Ovary (tissue), 9 donors: Measurements from ENCODE around the gene MYOF. TPM values are rescaled to one million over a fixed set of nuclear protein-coding genes. Genes with fewer than 3 reads are reported as not detected.

Experiments
- DNase-seq, 5 donors: peaks; one replicate each; pipeline ENCODE4 v3.0.0-alpha.2; 2019 to 2020
- H3K27ac ChIP-seq, 2 donors: fragments of 200-600 bp; one replicate each; pipeline versions ENCODE4 v1.5.1 to v1.8.0; 2019 to 2022
- H3K27me3 ChIP-seq: fragments of 200-600 bp; one replicate; pipeline ENCODE4 v1.8.0; 2022
- H3K36me3 ChIP-seq: fragments of 200-600 bp; sonication (generic); one replicate; pipeline ENCODE4 v1.5.1; 2019
- H3K4me1 ChIP-seq: one replicate; pipeline ENCODE4 v1.8.1; 2013; ENCODE audit warnings: mild to moderate bottlenecking, moderate library complexity; ENCODE audit not compliant: insufficient read depth
- H3K4me3 ChIP-seq: fragments of 200-600 bp; sonication (generic); one replicate; pipeline ENCODE4 v1.5.1; 2017
- H3K9me3 ChIP-seq, 2 donors: fragments of 200-600 bp in 1 of 2; sonication (generic) in 1 of 2; one replicate each; pipeline versions ENCODE4 v1.5.1 to v1.8.1; 2013 to 2019; ENCODE audit warnings: mild to moderate bottlenecking in 1 of 2, moderate library complexity in 1 of 2
- EP300 ChIP-seq: sonication (generic); formaldehyde crosslinking; IDR thresholded peaks from one replicate; pipeline ENCODE4 v1.6.1; 2017; ENCODE audit warnings: antibody characterized with exemption
- POLR2A ChIP-seq: fragments of 450-650 bp; IDR thresholded peaks from one replicate; pipeline ENCODE4 v1.6.1; 2017; ENCODE audit warnings: antibody characterized with exemption, mild to moderate bottlenecking, moderate library complexity
- WGBS, 3 donors: extraction: QIAGEN DNeasy Blood & Tissue Kit in 1 of 3; methylation state at CpG; one replicate each; pipeline versions ENCODE4 v1.1.5 to v1.1.7; 2013 to 2017; 5-methylcytosine and 5-hydroxymethylcytosine counted together
- intact Hi-C, 4 donors: fragments of 100-400 bp; cut with DNase I; formaldehyde crosslinking; loops; one replicate each; pipeline versions ENCODE4 v1.11.0 to v1.15.1; 2022 to 2023
- polyA plus RNA-seq, 2 donors: library from polyadenylated mRNA; stranded (reverse); fragments of 200-250 nt in 1 of 2; fragments of 350-450 nt in 1 of 2; fragmentation: Illumina TruSeq in 1 of 2; extraction: RNeasy Lipid Tissue Mini Kit (QIAGEN cat#74804) in 1 of 2; gene quantifications; one replicate each; pipeline ENCODE4 v1.2.3, GENCODE V29; 2013 to 2014
- total RNA-seq, 7 donors: library from RNA; depleted of rRNA in 2 of 7; stranded (reverse); fragments of >200 nt in 2 of 7; fragmentation: NEBNext Ultra II Directional in 3 of 7; extraction: Animal tissue kit (Norgen Biotek cat#: 25700) in 3 of 7; gene quantifications; one replicate each; pipeline versions ENCODE4 v1.1.0 to v1.2.4, GENCODE V29; 2016 to 2023
- TF ChIP-seq, protein P1 (sequence below), 3 donors: fragments of 450-650 bp in 2 of 3; fragments of 200-600 bp in 1 of 3; IDR thresholded peaks; one replicate each; pipeline versions ENCODE4 v1.5.1 to v1.8.0; 2016 to 2022; ENCODE audit warnings: antibody characterized with exemption in 3 of 3, mild to moderate bottlenecking in 1 of 3
- donor health status: DM: no; HTN: no; CAD: no; lungs with moderate emphysema.
- donor health status: DM: no; HTN: no; CAD: no.
- donor health status: Bipolar disorder and iron deficiency.
- donor health status: DM: yes; HTN: yes; CAD: no.
- donor health status: DM: no; HTN: no; CAD: no.
- donor health status: DM: yes; HTN: yes; CAD: no.

The MYOF gene
- total and polyA plus RNA-seq, 9 donors, result 7.9 to 89.0 (median 45.7) TPM

DNA sequence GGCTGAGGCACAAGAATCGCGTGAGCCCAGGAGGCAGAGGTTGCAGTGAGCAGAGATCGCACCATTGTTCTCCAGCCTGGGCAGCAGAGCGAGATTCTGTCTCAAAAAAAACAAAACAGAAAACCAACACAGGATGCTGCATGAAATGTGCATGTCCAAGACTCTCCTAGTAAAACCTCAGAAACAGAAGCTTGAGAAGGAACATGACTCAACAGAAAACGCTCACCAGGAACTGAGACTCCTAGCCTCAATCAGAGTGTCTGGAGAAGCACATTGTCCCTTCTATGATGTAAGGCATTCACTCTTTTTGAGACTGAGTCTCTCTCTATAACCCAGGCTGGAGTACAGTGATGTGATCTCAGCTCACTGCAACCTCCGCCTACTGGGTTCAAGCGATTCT lies 168.3 kb downstream of the MYOF start:
- no peak overlapping the region for H3K4me3 ChIP-seq
- H3K4me1 ChIP-seq, result no peaks in the 10 kb centered on the region
- DNase-seq, result no peak
- H3K9me3 ChIP-seq, result no peaks in the 10 kb centered on the region
- intact Hi-C loops, result no loop called here
- no peaks in the 10 kb centered on the region for H3K27me3 ChIP-seq
- H3K36me3 ChIP-seq, result no peaks in the 10 kb centered on the region
- H3K27ac ChIP-seq, result no peak overlapping the region
- WGBS, 3 donors, result 94 to 98% (median 95%) methylated on average over 7 of the region's 7 CpGs
- TF ChIP-seq, protein P1, sequence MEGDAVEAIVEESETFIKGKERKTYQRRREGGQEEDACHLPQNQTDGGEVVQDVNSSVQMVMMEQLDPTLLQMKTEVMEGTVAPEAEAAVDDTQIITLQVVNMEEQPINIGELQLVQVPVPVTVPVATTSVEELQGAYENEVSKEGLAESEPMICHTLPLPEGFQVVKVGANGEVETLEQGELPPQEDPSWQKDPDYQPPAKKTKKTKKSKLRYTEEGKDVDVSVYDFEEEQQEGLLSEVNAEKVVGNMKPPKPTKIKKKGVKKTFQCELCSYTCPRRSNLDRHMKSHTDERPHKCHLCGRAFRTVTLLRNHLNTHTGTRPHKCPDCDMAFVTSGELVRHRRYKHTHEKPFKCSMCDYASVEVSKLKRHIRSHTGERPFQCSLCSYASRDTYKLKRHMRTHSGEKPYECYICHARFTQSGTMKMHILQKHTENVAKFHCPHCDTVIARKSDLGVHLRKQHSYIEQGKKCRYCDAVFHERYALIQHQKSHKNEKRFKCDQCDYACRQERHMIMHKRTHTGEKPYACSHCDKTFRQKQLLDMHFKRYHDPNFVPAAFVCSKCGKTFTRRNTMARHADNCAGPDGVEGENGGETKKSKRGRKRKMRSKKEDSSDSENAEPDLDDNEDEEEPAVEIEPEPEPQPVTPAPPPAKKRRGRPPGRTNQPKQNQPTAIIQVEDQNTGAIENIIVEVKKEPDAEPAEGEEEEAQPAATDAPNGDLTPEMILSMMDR (IDR thresholded peaks at IDR 0.05), result no peak
- no peak for TF ChIP-seq POLR2A
- TF ChIP-seq EP300, result no peak

DNA sequence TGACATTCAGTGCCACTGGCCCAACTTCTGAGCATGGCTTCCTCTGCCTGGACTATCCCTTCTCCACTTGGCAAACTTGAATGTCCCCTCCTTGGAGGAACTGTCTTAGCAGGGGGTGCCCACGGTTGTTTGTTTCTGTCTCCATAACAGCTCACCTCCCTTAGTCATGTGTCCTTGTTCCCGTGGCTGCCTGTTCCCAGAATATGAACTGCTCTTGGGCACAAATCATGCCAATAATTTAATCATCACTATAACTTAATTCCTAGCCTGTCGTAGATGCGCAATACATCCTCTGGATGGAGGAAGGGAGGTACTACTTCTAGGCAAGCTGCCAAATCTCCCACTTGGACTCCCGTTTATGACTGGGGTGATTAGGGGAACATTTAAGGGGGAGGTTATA lies 173.1 kb downstream of the MYOF start:
- H3K4me1 ChIP-seq, result no peaks in the 10 kb centered on the region
- no peaks in the 10 kb centered on the region for H3K9me3 ChIP-seq
- TF ChIP-seq POLR2A (no peak), EP300 (no peak)
- TF ChIP-seq, protein P1 (IDR thresholded peaks at IDR 0.05), result no peak
- no peaks in the 10 kb centered on the region for H3K27me3 ChIP-seq
- WGBS, 3 donors, result 61 to 72% (median 70%) methylated on average over 5 of the region's 5 CpGs
- DNase-seq, result no peak
- H3K4me3 ChIP-seq, result no peak overlapping the region
- no peak overlapping the region for H3K27ac ChIP-seq
- no peaks in the 10 kb centered on the region for H3K36me3 ChIP-seq
- intact Hi-C loops, result no loop called here

DNA sequence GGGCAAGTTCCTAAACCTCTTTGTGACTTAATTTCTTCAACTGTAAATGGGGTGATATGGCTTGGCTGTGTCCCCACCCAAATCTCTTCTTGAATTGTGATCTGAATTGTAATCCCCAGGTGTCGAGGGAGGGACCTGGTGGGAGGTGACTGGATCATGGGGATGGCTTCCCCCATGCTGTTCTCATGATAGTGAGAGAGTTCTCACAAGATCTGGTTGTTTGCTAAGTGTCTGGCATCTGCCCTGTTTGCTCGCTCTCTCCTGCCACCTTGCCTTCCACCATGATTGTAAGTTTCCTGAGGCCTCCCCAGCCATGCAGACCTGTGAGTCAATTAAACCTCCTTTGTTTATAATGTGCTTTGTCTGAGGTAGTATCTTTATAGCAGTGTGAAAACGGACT lies 177.0 kb downstream of the MYOF start:
- H3K27me3 ChIP-seq, result no peaks in the 10 kb centered on the region
- no peak for DNase-seq
- no peaks in the 10 kb centered on the region for H3K36me3 ChIP-seq
- 90 to 96% (median 95%) methylated on average over 3 of the region's 3 CpGs for WGBS, 3 donors
- no peak overlapping the region for H3K27ac ChIP-seq
- intact Hi-C loops, result no loop called here
- TF ChIP-seq, protein P1 (IDR thresholded peaks at IDR 0.05), result no peak
- TF ChIP-seq POLR2A (no peak), EP300 (no peak)
- H3K9me3 ChIP-seq, result no peaks in the 10 kb centered on the region
- no peak overlapping the region for H3K4me3 ChIP-seq
- no peaks in the 10 kb centered on the region for H3K4me1 ChIP-seq

DNA sequence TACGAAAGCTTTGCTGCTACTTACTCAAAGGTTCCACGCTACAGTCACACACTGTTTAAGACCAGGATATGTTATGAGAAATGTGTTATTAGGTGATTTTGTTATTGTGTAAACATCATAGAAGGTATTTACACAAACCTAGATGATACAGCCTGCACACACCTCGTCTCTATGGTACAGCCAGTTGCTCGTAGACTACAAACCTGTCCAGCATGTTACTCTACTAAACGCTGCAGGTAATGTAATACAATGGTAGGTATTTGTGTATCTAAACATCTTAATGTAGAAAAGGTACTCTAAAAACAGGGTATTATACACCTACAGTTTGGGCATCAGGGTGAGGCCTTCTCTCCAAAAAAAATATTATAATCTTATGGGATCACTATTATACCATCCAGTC lies 181.2 kb downstream of the MYOF start:
- no peak for DNase-seq
- H3K4me3 ChIP-seq, result no peak overlapping the region
- intact Hi-C loops, result no loop called here
- H3K4me1 ChIP-seq, result no peaks in the 10 kb centered on the region
- TF ChIP-seq POLR2A (no peak), EP300 (no peak)
- TF ChIP-seq, protein P1 (IDR thresholded peaks at IDR 0.05), result no peak
- no peaks in the 10 kb centered on the region for H3K9me3 ChIP-seq
- no peak overlapping the region for H3K27ac ChIP-seq
- no peaks in the 10 kb centered on the region for H3K27me3 ChIP-seq
- WGBS, 3 donors, result 94 to 97% (median 97%) methylated on average over 5 of the region's 5 CpGs
- no peaks in the 10 kb centered on the region for H3K36me3 ChIP-seq
